GM12874 (cell line): ENCODE results near the gene CAMSAP1.

Experiments
- CTCF ChIP-seq: IDR thresholded peaks from 2 replicates; pipeline ENCODE4 v1.5.1; 2011; ENCODE audit warnings: low read depth, mild to moderate bottlenecking, control low read depth, low read length, moderate library complexity; ENCODE audit not compliant: insufficient read depth

CAMSAP1 gene

GRCh38 chr9:135849181-135849580, 58.2 kb downstream of the CAMSAP1 start:
- TF ChIP-seq CTCF: no peak

GRCh38 chr9:135848341-135849047, 58.9 kb downstream of the CAMSAP1 start:
- TF ChIP-seq CTCF: no peak

GRCh38 chr9:135847833-135848232, 59.5 kb downstream of the CAMSAP1 start:
- TF ChIP-seq CTCF: no peak

- TF ChIP-seq CTCF: no peak
These were observed 66.8 kb downstream of the CAMSAP1 start for GRCh38 chr9:135840539-135840938.

GRCh38 chr9:135840107-135840506, 67.2 kb downstream of the CAMSAP1 start:
- no peak for TF ChIP-seq CTCF

- TF ChIP-seq CTCF: no peak
These were observed 67.8 kb downstream of the CAMSAP1 start for GRCh38 chr9:135839516-135839915.

GRCh38 chr9:135835131-135835530, 72.2 kb downstream of the CAMSAP1 start:
- TF ChIP-seq CTCF: no peak

- no peak for TF ChIP-seq CTCF
These were observed 73.5 kb downstream of the CAMSAP1 start for GRCh38 chr9:135833864-135834263.
